ENCODE results near the gene DNAJC8.

- TF ChIP-seq ZNF274 (IDR thresholded peaks at IDR 0.05; ENCODE audit: low read depth, low read length) (no peak), YY1 (IDR thresholded peaks at IDR 0.05; ENCODE audit: insufficient read depth, insufficient read length) (peak; percentile 91)
Measured at GRCh38 chr1:28232558-28233263, at the start of gene DNAJC8.
